OCI-LY1 (cell line): Measurements from ENCODE around the gene CTNNA3.

ENCODE experiments used
- H2AFZ ChIP-seq: fragments of 200-600 bp; sonication (generic), shearing (Covaris generic); 2 replicates; pipeline ENCODE4 v1.6.0; 2014; ENCODE audit warnings: antibody characterized with exemption, mild to moderate bottlenecking, low read length
- H3F3A ChIP-seq: fragments of 200-600 bp; sonication (generic), shearing (Covaris generic); 2 replicates; pipeline ENCODE4 v1.6.0; 2014; ENCODE audit warnings: mild to moderate bottlenecking, antibody characterized with exemption, low read length, moderate library complexity; ENCODE audit not compliant: insufficient read depth
- H3K27ac ChIP-seq: fragments of 200-600 bp; sonication (generic); 2 replicates; pipeline ENCODE4 v1.5.1; 2014; ENCODE audit warnings: low read length, mixed run types, mild to moderate bottlenecking, low read depth; ENCODE audit not compliant: poor library complexity, severe bottlenecking
- H3K27me3 ChIP-seq: fragments of 200-600 bp; sonication (generic); 2 replicates; pipeline ENCODE4 v1.6.0; 2014; ENCODE audit warnings: antibody characterized with exemption, mild to moderate bottlenecking, low read length, moderate library complexity; ENCODE audit not compliant: insufficient read depth
- H3K36me3 ChIP-seq: fragments of 200-600 bp; sonication (generic); 2 replicates; pipeline ENCODE4 v1.6.1; 2014; ENCODE audit warnings: mild to moderate bottlenecking, antibody characterized with exemption, low read length, moderate library complexity, mixed read lengths; ENCODE audit not compliant: insufficient read depth
- H3K4me1 ChIP-seq: fragments of 200-600 bp; sonication (generic); 2 replicates; pipeline ENCODE4 v1.5.1; 2014; ENCODE audit warnings: mild to moderate bottlenecking, low read length, moderate library complexity; ENCODE audit not compliant: insufficient read depth, severe bottlenecking
- H3K4me2 ChIP-seq: fragments of 200-600 bp; sonication (generic), shearing (Covaris generic); 2 replicates; pipeline ENCODE4 v1.6.1; 2014; ENCODE audit warnings: low read length
- H3K4me3 ChIP-seq: fragments of 200-600 bp; sonication (generic); 2 replicates; pipeline ENCODE4 v1.5.1; 2014; ENCODE audit warnings: low read length, low read depth, mild to moderate bottlenecking, mixed read lengths; ENCODE audit not compliant: poor library complexity, severe bottlenecking
- H3K79me2 ChIP-seq: fragments of 200-600 bp; shearing (Covaris generic); 2 replicates; pipeline ENCODE4 v1.6.1; 2016; ENCODE audit warnings: mixed run types, low read length, mixed read lengths; ENCODE audit not compliant: insufficient read depth
- H3K9ac ChIP-seq: fragments of 200-600 bp; sonication (generic), shearing (Covaris generic); 2 replicates; pipeline ENCODE4 v1.6.1; 2014; ENCODE audit warnings: mild to moderate bottlenecking, low read length, mixed read lengths
- H3K9me2 ChIP-seq: fragments of 200-600 bp; sonication (generic), shearing (Covaris generic); 2 replicates; pipeline ENCODE4 v1.6.1; 2014; ENCODE audit warnings: low read depth, mild to moderate bottlenecking, low read length, mixed read lengths
- H3K9me3 ChIP-seq: fragments of 200-600 bp; shearing (Covaris generic); 2 replicates; pipeline ENCODE4 v1.6.1; 2014; ENCODE audit warnings: low read length, mixed read lengths
- H4K20me1 ChIP-seq: fragments of 200-600 bp; sonication (generic), shearing (Covaris generic); 2 replicates; pipeline ENCODE4 v1.6.0; 2016; ENCODE audit warnings: mild to moderate bottlenecking, low read length; ENCODE audit not compliant: insufficient read depth
- EZH2 ChIP-seq: fragments of 200-600 bp; sonication (generic), shearing (Covaris generic); IDR thresholded peaks from 2 replicates; pipeline ENCODE4 v1.8.0; 2017; ENCODE audit warnings: borderline replicate concordance, mixed run types, mild to moderate bottlenecking, antibody characterized with exemption, low read length, moderate library complexity, mixed read lengths
- TF ChIP-seq, protein P1 (sequence below): fragments of 200-600 bp; sonication (generic), shearing (Covaris generic); IDR thresholded peaks from 2 replicates; pipeline ENCODE4 v1.5.1; 2017; ENCODE audit warnings: mild to moderate bottlenecking, antibody characterized with exemption, low read length, moderate library complexity, mixed read lengths

The CTNNA3 gene

GRCh38 chr10:66550351-66550750 is 1145.6 kb downstream of the CTNNA3 start:
- Histone ChIP-seq H3K27me3 (no peaks in the 10 kb centered on the region), H3F3A (no peaks in the 10 kb centered on the region), H3K9me3 (no peaks in the 10 kb centered on the region), H3K36me3 (no peaks in the 10 kb centered on the region), H3K9ac (no peak overlapping the region), H3K4me1 (no peaks in the 10 kb centered on the region), H4K20me1 (no peaks in the 10 kb centered on the region), H3K27ac (no peak overlapping the region), H3K4me3 (no peak overlapping the region), H3K9me2 (no peaks in the 10 kb centered on the region), H2AFZ (no peak overlapping the region), H3K4me2 (no peak overlapping the region), H3K79me2 (no peaks in the 10 kb centered on the region)
- TF ChIP-seq, protein P1, sequence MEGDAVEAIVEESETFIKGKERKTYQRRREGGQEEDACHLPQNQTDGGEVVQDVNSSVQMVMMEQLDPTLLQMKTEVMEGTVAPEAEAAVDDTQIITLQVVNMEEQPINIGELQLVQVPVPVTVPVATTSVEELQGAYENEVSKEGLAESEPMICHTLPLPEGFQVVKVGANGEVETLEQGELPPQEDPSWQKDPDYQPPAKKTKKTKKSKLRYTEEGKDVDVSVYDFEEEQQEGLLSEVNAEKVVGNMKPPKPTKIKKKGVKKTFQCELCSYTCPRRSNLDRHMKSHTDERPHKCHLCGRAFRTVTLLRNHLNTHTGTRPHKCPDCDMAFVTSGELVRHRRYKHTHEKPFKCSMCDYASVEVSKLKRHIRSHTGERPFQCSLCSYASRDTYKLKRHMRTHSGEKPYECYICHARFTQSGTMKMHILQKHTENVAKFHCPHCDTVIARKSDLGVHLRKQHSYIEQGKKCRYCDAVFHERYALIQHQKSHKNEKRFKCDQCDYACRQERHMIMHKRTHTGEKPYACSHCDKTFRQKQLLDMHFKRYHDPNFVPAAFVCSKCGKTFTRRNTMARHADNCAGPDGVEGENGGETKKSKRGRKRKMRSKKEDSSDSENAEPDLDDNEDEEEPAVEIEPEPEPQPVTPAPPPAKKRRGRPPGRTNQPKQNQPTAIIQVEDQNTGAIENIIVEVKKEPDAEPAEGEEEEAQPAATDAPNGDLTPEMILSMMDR: no peak
- TF ChIP-seq EZH2: no peak

DNA sequence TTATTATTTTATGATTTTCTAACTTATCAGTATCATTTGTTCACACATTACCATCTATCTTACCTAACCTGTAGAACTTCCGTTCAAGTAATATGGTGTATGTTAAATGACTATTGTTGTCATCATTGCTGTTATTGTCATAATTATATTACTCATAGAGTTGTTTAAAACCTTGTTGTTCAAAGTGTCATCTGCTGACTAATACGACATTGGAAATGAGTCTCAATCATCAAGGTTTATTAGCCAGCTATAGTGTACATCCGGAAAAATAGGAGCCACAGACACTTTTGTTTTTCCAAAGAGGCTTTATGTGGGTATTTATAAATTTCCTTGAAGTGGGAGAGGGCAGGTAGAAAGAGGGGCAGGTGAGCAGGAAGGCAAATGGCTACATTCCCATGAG is 1157.1 kb downstream of the CTNNA3 start:
- no peaks in the 10 kb centered on the region for H3K36me3 ChIP-seq
- no peak overlapping the region for H3K27ac ChIP-seq
- H3K9ac ChIP-seq: no peak overlapping the region
- no peaks in the 10 kb centered on the region for H3K4me1 ChIP-seq
- H3K9me3 ChIP-seq: no peaks in the 10 kb centered on the region
- no peaks in the 10 kb centered on the region for H3K27me3 ChIP-seq
- H3K4me2 ChIP-seq: no peak overlapping the region
- no peaks in the 10 kb centered on the region for H3K9me2 ChIP-seq
- H2AFZ ChIP-seq: no peak overlapping the region
- no peaks in the 10 kb centered on the region for H4K20me1 ChIP-seq
- no peak for TF ChIP-seq EZH2
- TF ChIP-seq, protein P1: no peak
- no peaks in the 10 kb centered on the region for H3K79me2 ChIP-seq
- no peaks in the 10 kb centered on the region for H3F3A ChIP-seq
- H3K4me3 ChIP-seq: no peak overlapping the region

DNA sequence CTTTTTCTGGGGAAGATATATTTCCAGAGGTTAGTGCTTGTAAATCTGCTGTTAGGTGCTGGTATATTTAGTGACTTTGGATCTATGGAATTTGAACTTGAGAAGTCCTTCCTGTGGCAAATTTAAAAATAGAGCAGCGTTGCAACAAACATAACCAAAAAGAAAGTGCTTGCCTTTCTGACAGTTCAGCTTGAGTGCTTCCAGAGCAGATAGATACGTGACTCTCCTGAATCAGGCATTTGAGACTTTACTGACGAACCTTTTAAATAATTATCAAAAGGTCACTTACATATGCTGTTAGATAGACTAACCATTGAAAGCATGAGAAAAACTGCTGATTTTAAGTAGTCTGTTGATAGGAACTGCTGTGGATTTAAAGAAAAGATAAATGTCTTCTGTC is 1157.6 kb downstream of the CTNNA3 start:
- no peak overlapping the region for H3K4me3 ChIP-seq
- no peaks in the 10 kb centered on the region for H3K79me2 ChIP-seq
- no peak overlapping the region for H3K4me2 ChIP-seq
- H3K27me3 ChIP-seq: no peaks in the 10 kb centered on the region
- no peaks in the 10 kb centered on the region for H3K4me1 ChIP-seq
- H4K20me1 ChIP-seq: no peaks in the 10 kb centered on the region
- no peaks in the 10 kb centered on the region for H3K9me2 ChIP-seq
- no peak overlapping the region for H2AFZ ChIP-seq
- no peaks in the 10 kb centered on the region for H3F3A ChIP-seq
- no peaks in the 10 kb centered on the region for H3K36me3 ChIP-seq
- H3K27ac ChIP-seq: no peak overlapping the region
- TF ChIP-seq, protein P1: no peak
- no peak for TF ChIP-seq EZH2
- H3K9ac ChIP-seq: no peak overlapping the region
- H3K9me3 ChIP-seq: no peaks in the 10 kb centered on the region
